NCI-H524 (cell line): Measurements from ENCODE around the gene SLU7.
A peak's percentile ranks its signal among the peaks of the same experiment; 100 is the strongest.

Experiments used
- DNase-seq, 2 experiments: peaks; one replicate each; lab custom pipeline; 2025; lab: John Stamatoyannopoulos, UW

SLU7 gene

DNA sequence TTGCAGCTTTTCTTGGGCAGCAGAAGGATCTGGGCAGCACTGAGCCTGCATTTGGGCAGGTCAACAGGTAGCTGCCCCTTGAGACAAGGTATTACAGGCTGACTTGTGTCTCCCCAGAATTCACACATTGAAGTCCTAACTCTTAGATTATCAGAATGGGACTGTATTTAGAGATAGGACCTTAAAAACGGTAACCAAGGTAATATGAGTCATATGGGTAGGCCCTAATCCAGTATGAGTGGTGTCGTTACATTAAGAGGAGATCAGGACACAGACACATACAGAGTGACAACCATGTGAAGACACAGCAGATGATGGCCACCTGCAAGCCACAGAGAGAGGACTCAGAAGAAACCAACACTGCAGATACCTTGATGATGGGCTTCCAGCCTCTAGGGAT is 51.6 kb downstream of the SLU7 start:
- DNase-seq, result peak in 1 of 2 experiments; percentile 64

DNA sequence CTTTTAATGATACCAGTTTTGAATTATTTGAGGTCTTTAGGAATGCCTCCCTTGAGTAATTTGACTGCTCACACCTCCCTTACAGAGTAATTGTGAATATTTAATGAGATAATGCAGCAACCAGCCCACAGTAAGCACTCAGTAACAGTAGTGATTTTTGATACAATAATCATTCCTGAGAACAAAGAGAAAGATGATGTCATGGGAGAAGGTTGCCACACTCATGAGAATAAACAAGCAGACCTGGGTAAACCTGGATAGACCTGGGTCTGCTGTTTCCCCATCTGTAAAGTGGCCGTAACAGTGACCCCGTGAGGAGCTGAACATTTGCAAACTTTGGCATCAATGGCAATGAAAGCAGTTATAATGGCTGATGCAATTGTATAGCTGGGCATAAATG is 52.7 kb downstream of the SLU7 start:
- DNase-seq, result no peak

DNA sequence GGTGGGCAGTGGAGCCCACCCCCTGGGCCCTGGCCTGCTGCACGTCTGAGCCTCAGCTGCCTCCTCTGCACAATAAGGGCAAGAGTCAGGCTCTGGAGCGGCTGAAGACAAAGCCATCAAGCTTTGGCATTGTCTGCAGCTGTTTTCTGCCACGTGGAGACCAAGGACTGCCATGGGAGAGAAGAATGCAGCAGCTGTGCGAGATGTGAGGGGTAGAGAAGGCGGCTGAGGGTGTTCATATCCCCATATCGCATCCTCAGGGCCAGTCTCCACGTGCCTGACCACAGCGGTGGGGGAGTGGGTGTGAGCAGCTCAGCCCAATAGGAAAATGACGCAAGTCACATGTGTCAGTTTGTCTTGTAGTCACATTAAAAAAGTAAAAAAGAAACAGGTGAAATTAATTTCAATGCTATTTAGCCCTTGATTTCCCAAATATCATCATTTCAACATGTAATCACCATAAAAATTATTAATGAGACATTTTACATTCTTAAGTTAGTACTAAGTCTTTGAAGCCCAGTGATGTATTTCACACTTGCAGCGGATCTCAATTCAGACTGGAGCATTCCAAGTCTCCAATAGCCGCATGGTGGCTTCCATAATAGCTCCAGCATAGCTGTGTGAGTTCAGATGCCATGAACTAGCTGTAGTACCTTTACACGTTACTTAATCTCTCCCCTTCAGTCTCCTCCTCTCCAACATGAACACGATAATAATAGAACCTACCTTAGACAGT is 55.1 kb downstream of the SLU7 start:
- DNase-seq, result no peak

DNA sequence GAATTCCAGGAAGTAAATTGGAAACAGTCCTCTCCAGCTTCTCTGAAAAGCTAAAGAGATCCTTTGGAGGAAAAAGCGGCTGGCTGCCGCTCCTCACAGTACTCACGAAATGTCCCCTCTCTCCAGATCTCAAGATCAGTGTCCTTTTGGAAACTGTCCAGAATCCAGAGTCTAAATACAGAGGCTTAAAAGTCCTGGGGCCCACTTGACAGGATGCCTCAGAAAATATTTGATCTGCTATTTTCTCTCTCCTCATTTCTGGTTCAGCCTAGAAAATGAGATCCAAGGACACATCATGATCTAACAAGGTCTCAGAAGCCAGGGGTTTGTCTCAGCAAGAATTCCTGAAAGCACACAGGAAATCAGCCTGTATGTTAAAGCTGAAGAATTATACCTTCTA is 55.7 kb downstream of the SLU7 start:
- peak in 1 of 2 experiments; percentile 29 for DNase-seq

DNA sequence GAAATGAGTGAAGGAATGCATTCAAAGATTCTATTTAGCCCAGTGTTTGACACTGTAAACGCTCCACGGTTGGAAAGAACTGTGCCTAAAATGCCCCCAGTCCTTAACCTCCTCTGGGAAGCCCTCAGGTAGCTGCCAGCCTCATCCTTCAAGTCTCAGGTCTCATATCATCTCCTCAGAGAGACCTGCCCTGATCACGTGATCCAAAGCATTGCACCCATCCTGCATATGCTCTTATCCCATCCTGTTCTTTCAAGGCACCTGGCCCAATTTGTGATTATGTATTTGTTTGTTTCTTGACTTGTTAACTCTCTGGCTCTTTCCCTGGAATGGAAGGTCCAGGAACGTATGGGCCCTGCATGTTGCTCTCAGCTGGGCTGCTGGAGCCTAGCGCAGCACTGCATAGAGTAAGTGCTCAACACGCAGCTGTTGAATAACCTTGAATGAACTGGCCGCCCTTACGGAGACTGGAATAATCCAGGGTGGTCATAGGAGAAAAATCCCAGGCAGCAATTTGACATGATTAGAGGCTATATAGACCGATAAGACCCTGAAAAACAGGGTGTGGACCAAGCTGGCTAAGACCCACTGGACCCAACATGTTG is 57.2 kb downstream of the SLU7 start:
- DNase-seq, result no peak

DNA sequence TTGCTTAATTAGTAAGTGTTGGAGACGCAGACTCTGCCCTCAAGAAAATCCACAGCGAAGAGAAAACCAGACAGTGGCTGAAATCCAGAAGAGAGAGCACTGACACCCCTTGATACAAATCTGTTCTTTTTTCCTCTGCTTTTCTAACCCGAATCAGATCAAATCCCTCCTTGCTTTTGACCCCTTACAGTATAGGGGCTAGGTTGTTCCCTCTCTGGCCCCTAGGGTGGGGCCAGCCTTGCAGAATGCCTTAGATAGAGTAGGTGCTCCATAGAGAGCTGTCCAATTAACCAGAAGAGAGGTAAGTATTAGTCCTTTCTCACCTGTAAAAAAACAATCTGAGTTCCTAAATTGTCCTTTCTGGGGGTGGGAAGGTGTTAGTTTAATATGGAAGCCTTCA is 58.6 kb downstream of the SLU7 start:
- no peak for DNase-seq

DNA sequence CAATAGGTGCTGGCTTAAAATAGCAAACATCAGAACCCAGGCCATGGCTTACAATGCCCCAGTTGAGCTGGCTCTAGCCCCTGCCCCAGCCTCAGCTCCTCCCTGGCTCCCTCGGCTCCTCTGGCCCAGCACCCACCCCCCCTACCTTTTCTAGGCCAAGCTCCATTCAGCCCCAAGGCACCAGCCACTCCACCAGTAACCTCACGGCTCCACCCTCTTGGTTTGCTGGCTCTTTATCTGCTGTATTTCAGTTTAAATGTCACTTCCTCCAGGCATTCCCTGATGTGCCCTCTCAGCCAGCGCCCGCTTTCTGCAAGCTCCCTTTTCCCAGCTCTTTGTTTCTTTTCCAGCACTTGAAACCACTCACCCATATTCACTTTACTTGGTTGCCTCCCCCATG is 59.1 kb downstream of the SLU7 start:
- no peak for DNase-seq

DNA sequence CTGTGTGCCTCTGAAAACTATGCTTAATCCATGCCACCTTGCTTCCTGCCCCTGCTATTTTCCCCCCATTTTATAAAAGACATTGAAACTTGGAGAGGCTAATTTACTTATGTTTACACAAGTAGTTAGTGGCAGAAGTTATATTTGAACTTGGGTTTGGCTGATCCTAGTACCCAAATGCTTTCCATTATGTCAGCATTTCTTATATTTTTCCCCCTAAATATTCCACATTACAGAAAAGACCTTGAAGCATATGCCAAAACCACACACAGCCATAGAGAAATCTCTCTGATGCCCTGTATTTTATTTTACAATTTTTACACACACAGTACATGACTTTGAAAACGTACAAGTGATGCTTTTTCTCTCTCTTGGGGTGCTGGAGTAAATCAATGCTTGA is 59.6 kb downstream of the SLU7 start:
- DNase-seq, result no peak

DNA sequence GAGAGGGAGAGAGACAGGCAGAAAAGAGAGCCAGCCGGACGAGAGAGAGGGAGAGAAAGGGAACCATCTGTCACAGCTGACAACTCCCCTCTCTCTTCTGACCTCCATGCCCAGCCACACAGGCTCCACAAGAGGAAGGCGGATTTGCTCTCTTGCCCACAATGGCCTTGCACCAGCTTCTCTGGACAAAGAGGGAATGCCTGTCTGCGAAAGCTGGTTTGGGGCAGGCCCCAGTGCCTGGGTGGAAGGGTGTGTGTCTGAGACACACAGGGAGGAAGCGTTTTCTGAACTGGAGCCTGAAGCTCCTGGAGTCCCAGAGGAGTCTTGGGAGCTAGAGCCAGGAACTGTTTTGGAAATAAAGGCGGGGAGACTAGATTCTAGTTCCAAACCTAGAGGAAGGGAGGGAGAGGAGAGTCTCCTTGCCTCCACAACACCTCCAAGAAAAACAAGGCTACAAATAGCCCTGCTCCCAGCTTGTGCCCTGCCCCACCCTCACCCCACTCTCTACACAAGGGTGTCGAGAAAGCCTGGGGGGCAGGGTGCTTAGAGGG is 60.9 kb downstream of the SLU7 start:
- DNase-seq, result peak in 1 of 2 experiments; percentile 37

DNA sequence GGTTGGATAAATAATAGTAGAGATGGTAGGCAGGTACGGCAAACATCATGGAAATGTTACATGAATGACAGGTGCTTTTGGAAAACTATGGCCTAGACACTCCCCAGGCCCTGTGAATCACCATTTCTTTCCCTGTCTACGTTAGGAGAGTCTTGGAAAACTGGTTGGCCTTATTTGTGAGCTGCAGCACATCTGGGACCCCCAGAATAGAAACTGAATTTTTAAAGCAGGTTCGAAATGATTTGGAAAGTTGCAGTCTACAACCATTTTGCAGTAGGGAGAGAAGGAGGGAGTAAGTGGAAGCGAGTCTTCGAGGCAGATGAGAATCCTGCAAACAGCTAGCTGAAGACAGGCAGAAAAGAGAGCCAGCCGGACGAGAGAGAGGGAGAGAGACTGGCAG is 61.5 kb downstream of the SLU7 start:
- no peak for DNase-seq

DNA sequence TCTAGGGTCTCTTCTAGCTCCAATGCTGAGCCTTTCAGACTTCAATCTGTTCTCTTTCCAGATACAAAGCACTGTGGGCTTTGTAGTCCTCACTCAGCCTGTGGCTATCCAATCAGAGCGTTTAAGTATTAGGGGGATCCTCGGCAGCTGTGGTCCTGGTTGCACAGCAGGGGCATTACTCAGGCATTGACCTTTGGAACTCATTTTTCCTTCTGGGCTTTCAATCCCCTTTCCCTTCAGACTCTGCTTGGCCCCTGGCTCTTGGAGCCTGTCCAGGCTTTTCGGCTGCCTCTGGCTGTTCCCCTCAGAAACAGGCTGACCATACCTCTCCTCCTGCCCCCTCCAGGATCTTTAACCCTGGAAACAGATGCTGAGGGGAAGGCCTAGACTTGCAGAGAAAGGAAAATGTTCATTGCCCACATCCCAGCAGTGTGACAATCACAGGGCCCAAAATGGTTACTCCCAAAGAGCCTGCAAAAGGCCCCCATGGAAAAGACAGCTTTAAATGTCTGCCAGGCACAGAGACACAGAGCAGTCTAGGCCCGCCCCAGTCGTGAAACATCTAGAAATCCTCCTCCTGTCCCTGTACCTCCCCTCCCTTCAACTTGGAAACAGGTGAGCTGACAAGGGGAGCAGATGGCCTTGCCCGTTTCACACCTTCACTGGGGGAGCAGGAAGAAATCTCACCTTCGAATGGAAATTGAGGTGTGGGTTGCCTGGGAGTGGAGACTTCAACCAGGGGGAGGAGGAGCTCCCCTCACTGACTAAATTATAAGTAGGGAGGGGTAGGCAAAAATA is 62.1 kb downstream of the SLU7 start:
- DNase-seq, result peak in 1 of 2 experiments; percentile 12

DNA sequence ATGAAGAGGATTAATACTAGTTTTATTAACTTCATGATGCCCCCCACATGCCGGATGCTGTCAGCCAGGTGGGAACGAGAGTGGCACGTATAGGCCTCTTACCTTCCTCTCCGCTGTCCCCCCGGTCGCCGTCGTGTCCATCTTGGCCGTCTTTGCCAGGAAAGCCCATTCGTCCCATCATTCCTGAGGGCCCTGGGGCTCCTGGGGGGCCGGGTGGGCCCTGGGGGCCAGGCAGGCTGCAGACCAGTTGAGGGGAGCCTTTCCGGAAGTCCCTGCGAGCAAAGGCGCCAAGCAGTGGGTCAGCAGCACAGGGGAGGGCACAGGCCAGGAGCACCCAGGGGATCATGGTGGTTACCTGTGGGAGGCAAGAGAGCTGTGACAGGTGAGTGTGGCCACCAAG is 64.2 kb downstream of the SLU7 start:
- no peak for DNase-seq

DNA sequence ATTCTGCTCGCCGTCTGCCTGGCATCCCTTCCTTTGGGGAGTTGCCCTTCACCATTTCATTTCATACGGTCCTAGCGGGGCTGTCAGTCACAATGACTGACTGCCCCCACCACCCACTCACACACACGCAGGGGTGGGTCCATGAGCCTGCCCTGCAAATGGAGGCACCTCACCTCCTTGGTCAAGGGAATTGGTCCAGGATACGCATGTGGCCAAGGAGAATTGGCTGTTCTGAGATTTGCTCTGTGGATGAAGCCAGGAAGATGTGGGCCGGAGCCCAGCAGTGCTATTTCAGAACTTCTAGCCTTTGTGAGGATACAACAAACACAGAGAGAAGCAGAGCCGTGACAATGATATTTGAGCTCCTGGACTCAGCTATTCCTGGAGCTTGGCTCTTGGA is 65.5 kb downstream of the SLU7 start:
- no peak for DNase-seq

DNA sequence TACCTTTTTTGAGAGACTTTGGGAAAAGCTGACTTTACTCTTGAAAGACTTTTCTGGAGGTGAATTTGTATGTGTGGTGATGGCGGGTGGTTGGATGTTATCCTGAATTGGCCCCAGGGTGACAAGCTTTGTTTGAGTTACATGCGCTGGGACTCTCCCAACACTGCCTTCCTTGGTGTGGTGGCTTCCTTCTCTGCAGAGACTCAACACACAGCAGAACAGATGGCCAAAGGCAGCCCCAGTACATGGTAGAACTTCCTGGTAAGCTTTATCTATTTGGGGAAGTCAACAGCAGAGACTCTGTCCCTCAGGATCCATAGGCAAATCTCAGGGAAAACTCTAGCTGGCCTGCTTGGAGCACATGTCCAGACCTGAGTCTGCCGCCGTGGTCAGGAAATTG is 66.6 kb downstream of the SLU7 start:
- DNase-seq, result no peak
